NCI-H748 (cell line): Measurements from ENCODE around the gene TSPOAP1.

Experiments used
- DNase-seq: peaks from one replicate; lab custom pipeline; 2025; ENCODE audit not compliant: unreplicated experiment; lab: John Stamatoyannopoulos, UW

TSPOAP1 gene, protein sequence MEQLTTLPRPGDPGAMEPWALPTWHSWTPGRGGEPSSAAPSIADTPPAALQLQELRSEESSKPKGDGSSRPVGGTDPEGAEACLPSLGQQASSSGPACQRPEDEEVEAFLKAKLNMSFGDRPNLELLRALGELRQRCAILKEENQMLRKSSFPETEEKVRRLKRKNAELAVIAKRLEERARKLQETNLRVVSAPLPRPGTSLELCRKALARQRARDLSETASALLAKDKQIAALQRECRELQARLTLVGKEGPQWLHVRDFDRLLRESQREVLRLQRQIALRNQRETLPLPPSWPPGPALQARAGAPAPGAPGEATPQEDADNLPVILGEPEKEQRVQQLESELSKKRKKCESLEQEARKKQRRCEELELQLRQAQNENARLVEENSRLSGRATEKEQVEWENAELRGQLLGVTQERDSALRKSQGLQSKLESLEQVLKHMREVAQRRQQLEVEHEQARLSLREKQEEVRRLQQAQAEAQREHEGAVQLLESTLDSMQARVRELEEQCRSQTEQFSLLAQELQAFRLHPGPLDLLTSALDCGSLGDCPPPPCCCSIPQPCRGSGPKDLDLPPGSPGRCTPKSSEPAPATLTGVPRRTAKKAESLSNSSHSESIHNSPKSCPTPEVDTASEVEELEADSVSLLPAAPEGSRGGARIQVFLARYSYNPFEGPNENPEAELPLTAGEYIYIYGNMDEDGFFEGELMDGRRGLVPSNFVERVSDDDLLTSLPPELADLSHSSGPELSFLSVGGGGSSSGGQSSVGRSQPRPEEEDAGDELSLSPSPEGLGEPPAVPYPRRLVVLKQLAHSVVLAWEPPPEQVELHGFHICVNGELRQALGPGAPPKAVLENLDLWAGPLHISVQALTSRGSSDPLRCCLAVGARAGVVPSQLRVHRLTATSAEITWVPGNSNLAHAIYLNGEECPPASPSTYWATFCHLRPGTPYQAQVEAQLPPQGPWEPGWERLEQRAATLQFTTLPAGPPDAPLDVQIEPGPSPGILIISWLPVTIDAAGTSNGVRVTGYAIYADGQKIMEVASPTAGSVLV (N-terminal part only)

DNA sequence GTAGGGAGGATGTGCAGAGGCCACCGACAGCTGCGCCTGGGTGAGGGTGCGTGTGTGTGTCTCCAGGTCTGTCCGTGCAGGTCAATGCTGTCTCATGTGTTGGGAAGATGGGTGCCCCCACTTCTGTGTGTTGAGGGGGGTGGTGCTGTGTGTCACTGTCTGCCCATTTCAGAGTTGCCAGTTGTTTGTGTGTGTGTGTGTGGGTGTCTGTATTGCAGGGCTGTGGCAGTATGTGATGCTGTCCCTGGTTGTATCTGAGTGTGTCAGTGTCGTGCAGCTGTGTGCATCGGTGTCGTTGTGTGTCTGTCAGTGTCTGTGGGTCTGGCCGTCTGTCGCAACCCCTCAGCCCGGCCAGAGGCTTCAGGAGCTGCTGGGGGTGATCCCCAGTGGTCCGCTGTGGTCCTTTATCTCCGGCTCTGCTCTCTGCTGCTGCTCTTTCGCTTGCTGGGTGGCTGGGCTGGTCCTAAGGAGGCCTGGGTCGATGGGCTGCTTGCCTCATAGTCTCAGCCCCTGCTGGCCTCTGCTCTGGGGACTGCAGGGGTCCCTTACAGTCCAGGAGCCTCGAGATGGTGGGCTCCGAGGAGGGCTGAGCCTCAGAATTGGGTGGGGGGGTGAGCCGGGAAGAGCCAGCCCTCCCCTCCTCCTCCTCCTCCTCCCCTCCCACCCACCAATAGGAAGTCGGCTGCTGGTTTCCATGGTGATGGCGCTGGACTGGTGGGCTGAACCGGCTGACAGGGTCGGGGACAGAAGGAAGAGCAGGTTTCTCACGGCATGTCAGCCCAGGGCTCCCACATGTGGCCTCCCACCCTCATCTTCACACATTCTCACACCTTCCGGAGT is at the start of gene TSPOAP1:
Gene TSPOAP1, minus strand, starts transcription at position 601 of the 840 bp plus-strand sequence. CDS start 875 bp downstream, outside the sequence.
- DNase-seq: peak; percentile 46

DNA sequence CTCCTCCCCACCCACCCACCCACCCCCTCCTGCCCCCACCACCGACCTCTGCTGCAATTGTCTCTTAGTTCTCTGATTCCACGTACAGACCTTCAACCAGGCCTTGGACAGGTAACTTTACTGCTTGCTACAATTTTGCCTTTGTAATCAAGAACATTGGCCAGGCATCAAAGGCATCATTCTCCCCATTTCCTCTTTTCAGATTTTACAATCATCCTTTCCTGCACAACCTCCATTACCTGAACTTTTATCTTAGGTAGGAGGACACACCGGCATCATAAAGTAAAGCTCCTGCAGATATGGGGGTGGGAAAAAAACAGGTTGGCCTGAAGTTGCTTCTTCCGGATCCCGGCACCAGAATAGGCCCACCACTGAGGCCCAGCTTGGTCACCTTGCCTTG is 49.1 kb upstream of the TSPOAP1 start:
- no peak for DNase-seq

DNA sequence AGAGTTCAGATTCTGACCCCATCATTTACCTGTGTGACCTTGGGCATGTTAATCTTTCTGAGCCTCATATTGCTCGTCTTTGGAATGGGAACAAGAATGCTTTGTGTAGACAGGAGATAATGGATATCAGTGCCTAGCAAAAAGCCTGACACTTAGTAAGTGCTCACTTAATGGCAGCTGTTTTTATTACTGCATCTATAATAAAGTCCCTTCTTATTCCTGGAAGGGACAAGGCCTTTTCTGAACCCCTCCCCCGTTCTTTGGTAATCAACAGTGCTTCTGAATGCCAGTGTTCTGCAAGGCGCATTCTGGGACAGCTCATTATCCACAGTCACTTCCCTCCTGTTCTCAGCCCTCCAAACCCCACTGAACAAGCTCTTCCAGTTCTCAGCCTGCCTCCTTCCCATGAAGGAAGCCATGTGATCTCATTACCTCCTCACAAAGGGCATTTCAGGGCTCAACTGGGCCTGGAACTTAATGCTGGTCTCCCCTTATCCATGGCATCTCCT is 48.6 kb upstream of the TSPOAP1 start:
- no peak for DNase-seq

DNA sequence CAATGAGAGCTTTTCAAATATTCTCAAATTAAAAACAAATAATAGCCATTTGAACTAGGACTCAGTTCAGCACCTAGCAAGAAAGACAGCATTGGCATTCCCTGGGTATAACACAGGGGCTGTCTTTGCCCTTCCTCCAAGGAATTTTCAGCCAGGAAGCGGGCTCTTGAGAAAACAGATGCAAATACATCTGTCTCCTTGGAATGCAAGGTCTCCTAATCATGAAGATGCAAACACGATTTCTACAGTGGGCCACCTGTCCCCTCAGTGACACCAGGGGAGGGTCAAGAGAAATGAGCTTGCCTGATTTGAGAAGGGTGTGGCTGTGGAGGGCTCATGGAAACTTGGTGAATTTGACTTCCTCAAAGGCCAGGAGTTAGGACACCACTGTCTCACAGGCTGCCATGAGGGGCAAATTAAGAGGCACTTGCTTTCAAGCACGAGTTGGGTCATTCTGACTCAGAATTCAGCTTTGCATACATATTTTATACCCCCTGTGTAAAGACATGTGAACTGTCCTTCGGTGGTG is 47.9 kb upstream of the TSPOAP1 start:
- no peak for DNase-seq

DNA sequence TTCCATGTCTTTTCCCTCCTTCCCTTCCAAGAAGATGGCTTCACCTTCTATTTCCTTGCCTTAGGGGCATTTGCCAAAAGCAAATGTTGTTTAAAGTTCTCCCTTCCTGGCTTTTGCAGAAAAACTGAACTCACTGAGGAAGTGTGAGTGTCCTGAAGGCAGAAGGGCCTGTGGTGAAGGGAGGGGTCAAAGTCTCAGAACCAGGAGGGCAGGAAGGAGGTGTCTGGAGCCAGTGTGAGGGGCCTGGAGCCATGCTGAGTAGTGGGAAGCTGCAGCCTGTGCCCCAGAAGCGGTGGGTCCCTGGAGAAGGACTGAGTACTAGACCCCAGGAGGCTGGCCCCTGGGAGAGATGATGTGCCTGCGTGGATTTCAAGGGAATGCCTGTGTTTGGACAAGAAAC is 47.2 kb upstream of the TSPOAP1 start:
- no peak for DNase-seq

DNA sequence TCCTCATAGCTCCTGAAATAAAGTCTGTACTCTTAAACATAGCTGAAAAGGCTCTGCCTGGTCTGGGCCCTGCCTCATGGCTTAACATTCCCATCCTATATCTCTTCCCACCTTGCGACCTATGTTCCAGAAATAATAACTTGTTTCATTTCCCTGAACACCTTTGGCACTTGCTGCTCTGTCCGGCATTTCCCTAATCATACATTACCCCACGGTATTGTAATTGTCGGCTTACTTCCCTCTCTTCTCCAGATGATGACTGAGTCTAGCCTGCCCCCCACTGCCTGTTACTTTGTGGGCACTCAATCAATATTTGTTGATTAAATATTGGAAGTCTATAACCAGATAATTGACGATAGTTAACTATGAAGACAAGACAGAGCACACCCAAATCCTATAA is 46.7 kb upstream of the TSPOAP1 start:
- no peak for DNase-seq

DNA sequence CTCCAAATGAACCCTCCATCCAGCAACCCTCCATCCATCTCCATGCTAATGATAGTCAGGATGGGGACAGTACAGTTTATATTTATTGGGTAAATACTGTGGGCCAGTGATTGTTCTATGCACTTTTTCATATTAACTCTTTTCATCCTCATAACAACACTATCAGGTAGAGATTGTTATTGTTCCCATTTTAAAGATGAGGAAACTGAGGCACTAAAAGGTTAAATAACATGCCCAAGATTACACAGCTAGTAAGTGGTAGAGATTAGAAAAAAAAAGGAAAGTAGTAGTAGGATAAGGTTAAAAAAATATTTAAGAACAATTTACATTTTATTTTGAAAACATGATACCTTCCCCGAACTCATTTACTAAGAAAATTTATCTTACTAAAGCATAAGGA is 45.3 kb upstream of the TSPOAP1 start:
- DNase-seq: no peak

DNA sequence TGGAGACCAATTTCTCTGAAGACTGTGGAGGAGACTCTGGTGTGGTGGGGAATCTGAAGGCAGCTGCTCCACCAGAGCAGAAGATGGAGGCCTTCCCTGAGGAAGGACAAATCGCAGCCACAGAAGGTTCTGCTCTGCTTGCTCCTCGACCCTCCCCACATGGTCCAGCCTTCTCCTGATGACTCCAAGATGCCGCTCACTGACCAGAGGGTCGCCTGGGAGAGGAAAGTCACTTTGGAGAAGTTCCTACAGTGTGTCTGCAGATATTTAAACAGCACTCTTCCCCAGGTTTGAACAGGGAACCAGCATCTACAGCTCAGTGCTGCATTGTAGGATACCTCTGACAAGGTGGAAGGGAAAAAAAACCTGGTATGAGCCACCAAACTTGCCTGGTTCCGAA is 44.4 kb upstream of the TSPOAP1 start:
- no peak for DNase-seq

DNA sequence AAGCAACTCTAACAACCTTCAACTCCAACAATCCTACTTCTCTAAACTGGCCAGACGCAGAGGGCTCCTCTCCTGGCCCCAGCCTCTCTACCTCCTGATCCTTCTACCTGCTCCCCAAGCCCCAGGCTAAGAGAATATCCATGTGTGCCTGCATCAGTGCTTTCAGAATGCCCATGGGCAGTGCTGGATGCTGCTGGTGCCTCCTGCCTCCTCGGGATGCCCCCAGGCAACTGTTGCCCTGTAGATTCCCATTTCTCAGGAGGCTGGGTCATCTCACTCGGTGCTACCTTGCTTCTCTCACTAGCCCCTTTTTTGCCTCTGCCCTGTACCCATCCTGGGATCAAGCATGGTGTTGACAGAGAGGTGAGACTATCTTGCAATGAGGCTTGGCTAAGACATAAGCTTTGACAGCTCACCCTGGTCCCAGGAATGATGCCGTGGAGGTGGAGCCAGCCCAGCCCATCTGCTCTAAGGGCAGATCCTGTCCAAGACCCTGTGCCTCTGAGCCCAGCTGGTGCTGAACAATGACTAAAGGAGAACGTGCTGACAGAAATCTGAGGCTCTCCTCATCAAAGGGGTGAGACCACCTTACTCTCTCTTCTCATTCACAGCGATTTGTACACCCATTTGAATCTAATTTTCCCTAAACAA is 42.8 kb upstream of the TSPOAP1 start:
- DNase-seq: no peak

DNA sequence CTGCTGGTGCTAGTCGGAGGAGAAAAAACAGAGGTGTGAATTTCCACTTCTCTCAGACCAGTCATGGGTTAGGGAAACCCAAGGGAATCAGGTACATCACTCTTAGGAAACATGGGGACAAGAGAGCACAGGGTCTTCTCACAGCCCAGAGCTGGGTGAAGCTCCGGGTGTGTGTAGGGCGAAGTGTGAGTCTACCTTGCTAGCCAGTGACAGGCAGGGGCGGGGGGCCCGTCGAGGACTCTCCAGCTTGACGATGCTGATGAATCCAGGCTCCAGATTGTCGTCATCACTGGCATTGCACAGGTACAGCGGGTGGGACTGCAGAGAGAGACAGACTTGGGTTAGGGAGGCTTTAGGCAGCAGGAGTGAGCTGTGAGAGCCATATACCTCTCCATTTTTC is 42.1 kb upstream of the TSPOAP1 start:
- no peak for DNase-seq

DNA sequence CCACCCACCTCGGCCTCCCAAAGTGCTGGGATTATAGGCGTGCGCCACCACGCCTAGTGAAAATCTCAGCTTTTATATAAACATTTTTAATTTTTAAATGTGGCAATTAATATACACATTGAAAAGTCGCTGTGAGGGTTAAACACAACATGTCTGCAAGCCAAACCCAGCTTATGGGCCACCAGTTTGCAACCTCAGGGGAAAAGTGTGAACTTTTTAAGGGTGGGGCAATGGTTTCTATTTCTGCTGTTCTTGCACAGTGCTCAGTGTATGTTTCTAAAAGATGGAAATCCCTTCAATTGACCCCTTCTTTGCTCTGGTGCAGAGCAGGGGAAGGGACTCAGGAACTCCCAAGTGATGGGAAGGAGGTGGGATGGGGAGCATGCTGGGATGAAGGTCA is 41.7 kb upstream of the TSPOAP1 start:
- DNase-seq: no peak

DNA sequence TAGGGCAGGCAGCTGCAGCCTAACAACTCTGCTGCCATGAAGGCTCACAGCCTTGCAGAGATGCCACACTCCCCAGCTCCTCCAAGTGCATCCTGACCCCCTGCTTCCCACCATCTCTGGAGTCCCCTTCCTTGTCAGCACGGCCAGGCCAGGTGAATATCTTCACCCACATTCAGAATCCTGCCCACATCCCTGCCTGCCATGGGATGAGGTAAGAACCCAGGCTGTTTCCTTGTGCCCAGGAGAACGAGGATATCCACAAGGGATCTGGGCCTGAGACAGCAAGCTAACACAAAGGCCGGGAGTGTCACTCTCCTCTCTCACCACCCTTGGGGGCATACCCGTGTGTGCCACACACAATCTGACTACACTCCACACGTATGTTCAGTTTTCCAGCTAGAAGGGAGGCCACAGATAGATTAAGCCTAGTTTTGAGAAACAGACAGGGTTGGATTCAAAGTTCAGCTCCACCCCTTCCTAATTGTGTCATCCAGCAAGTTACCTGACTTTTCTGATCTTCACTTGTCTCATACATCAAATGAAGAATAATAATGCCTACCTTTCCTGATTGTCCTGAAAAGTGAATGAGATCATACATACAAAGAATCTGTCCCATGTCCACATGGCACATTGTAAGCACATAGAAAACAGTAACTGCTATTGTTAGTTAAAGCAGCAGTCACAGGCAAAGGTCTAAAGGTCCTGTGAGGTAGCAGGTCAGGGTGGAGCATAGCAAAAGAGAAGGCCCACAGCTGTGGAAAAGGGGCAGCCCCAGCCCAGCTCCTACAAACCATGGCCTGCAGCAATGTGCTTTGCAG is 40.8 kb upstream of the TSPOAP1 start:
- DNase-seq: no peak

DNA sequence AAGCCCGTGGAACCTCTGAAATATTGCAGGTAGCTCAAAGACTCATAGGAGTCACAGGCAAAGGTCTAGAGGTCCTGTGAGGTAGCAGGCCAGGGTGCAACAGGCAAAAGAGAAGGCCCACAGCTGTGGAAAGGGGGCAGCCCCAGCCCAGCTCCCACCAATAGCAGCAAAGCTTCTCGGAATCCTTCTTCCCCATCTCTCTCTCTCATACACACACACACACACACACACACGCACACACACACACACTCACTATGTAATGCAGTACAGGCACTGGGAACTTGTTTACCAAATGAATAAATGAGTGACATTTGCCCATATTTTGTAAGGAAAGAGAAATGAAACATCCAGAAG is 40.2 kb upstream of the TSPOAP1 start:
- DNase-seq: no peak

DNA sequence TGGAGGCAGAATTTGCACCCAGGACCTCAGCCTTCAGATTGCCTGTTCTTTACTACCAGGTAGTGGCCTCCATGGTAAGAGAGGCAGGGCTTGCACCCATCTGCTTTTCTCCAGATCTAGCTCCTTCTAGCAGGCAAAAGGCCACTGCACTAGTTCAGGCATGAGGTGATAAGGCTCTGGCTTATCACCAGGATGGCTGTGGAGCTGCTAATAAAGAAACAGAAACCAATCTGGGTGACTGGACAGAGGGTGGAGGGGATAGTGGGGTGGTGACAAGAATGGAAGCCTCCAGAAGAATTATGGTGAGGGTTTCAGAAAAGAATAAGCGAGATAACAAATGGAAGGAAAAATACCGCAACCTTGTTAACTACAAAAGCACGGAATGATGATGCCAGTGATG is 38.9 kb upstream of the TSPOAP1 start:
- DNase-seq: no peak

DNA sequence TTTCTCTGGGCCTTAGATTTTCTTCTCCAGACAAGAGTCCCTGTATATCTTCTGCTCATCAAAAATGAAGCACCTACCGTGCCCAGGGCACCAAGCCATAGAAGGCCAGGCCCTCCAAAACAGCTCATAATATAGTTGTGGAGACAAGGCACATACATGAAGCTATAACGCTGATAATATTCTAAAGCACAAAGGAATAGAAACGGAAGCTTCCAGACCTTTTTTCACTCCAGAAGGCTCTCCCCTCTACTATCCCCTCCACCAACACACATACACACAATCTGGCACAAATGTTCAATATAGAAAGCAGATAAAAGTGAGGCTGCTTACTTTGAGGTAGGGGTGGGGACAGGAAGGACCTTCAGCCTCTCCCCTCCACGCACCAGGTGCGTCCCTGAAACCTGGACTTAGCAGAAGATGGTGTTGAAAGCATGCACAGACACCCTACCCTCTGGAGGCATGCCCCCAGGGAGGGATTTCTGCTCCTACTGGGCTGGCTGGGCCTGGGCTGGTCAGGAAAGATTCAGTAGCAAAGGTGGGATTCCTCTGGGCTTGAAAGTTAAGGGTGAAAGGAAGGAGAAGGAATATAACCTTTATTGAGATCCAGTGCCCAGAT is 37.5 kb upstream of the TSPOAP1 start:
- DNase-seq: no peak

DNA sequence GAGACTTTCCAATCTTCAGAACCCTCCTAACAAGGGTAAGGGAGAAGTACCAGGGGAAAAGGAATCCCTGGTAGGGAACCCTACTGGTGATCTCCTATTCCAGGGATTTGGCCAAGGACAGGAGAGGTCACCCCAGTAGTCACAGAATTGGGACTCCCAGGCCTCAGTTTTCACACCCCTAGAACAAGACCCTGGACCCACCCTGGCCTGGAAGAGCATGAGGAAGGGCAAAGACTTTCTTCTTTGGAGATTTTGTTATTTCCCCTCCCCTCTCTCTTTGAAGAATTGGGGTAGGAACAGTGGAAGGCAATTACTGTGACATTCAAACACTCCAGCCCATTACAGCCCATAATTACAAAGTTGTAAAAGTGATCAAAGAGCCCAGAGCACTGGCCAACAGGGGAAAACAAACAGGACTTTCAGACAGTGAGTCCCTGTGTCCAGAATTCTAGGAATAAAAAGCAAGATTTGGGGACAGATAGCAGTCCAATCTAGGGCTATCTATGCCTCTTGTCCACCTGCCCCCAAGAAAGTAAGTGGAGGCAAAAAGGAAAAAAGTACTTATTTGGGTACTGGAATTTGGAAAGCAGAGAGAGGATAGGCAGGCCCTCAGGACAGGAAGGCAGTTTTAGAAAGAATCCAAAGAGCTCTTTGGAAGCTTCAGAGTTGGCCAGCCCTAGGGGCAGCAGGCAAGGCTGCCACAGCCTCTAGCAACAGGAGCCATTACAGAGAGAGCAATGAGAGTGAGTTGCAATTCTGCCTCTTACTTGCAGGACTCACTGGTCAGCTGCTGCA is 36.8 kb upstream of the TSPOAP1 start:
- DNase-seq: no peak

DNA sequence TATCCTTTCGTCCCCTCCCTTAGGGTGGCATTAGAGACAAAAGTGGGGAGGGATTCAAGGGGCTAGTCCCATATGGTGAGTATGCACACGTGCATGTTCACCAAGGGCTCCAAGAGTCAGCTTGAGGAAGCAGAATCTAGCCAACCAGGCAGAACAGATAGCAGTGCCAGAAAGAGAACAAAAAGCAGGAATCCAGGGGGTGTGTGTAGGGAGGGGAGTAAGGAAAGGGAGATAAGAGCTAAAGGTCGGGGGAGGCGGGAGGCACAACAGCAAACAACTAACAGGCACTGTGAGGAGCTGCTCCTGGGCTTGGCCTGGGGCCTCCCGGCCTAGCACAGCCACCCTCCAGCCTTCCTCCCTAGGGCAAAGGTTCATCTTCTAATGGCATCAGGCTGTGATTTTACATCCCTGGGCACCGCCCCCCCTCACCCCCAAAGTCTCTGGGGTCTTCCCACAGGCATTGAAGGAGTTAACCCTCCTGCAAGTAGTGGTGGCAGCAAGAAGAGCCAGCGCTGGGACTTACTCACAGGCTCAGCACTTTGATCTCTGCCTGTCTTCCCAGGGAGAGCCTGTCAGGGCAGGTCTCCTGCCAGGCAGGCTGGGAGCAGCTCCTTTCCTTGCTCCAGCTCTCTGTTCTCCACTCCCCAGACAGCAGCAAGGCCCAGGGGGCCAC is 35.8 kb upstream of the TSPOAP1 start:
- DNase-seq: no peak
